Endothelial cell of umbilical vein (primary cell): ENCODE data around the gene HSD17B7. TPM values are rescaled to one million over a fixed set of nuclear protein-coding genes. Genes with fewer than 3 reads are reported as not detected.
"Not testable (repeated sequence)": the region's sequence is repeated elsewhere in the genome, so short reads cannot be mapped to it uniquely, and the experiment has no call there.

Experiments used
- BruUV-seq: library from RNA; stranded (reverse); fragments of 400-500 nt; replicated peaks from 2 replicates; lab custom pipeline; 2021; lab: Mats Ljungman, UMichigan
- CTCF ChIA-PET: fragments of 300-600, 350-600 bp; sonication (Branson Sonifier 250); formaldehyde crosslinking; loops from one replicate; lab custom pipeline; 2021; ENCODE audit warnings: antibody characterized with exemption, inconsistent platforms; lab: Charles Lee
- POLR2A ChIA-PET: fragments of 300-600, 350-600 bp; sonication (Branson Sonifier 250); formaldehyde crosslinking; loops from one replicate; lab custom pipeline; 2021; ENCODE audit warnings: antibody characterized with exemption, inconsistent platforms; lab: Charles Lee
- DNase-seq: peaks from one replicate; pipeline ENCODE4 v3.0.0-alpha.2; 2011; ENCODE audit warnings: low read depth, low spot score
- FAIRE-seq: peaks from 2 replicates; lab custom pipeline; 2011; peaks lifted over from hg19 to GRCh38; lab: Jason Lieb, UNC
- H2AFZ ChIP-seq: 2 replicates; pipeline ENCODE4 v1.6.0; 2012; ENCODE audit warnings: low read depth, low read length, control low read depth, inconsistent platforms
- H3K27ac ChIP-seq: 2 replicates; pipeline ENCODE4 v1.5.1; 2011; ENCODE audit warnings: low read depth, mild to moderate bottlenecking, control low read depth, low read length, moderate library complexity; ENCODE audit not compliant: insufficient read depth
- H3K27me3 ChIP-seq, 2 experiments: 2 replicates each; pipeline versions ENCODE4 v1.6.0 to v1.6.1; 2011; ENCODE audit warnings: low read length in 2 of 2, mixed read lengths in 1 of 2; ENCODE audit not compliant: control insufficient read depth in 2 of 2, insufficient read depth in 2 of 2
- H3K36me3 ChIP-seq, 2 experiments: 2 replicates in 1 of 2; 3 replicates in 1 of 2; pipeline ENCODE4 v1.5.1; 2011; ENCODE audit warnings: low read length in 2 of 2, mild to moderate bottlenecking in 1 of 2, moderate library complexity in 1 of 2; ENCODE audit not compliant: control insufficient read depth in 2 of 2, insufficient read depth in 2 of 2; ENCODE audit errors: extremely low read depth in 1 of 2
- H3K4me1 ChIP-seq: 3 replicates; pipeline ENCODE4 v1.5.1; 2011; ENCODE audit warnings: mild to moderate bottlenecking, low read length; ENCODE audit not compliant: control insufficient read depth, insufficient read depth; ENCODE audit errors: extremely low read depth
- H3K4me2 ChIP-seq: 2 replicates; pipeline ENCODE4 v1.6.1; 2011; ENCODE audit warnings: low read length, control low read depth, mixed read lengths; ENCODE audit not compliant: insufficient read depth
- H3K4me3 ChIP-seq, 3 experiments: fragments of 200-600 bp in 1 of 3; sonication (generic), shearing (Covaris generic) in 1 of 3; replicated peaks in 1 of 3; 2 replicates each; pipeline ENCODE4 v1.5.1; 2011 to 2016; ENCODE audit warnings: control low read depth in 3 of 3, low read length in 3 of 3, mild to moderate bottlenecking in 2 of 3, inconsistent platforms in 1 of 3, low read depth in 1 of 3, moderate library complexity in 1 of 3; ENCODE audit not compliant: insufficient read depth in 1 of 3
- H3K79me2 ChIP-seq: 2 replicates; pipeline ENCODE4 v1.6.0; 2012; ENCODE audit warnings: low read length, inconsistent platforms; ENCODE audit not compliant: control insufficient read depth, insufficient read depth
- H3K9ac ChIP-seq: replicated peaks from 2 replicates; pipeline ENCODE3; 2011; ENCODE audit warnings: low read length, control low read depth; ENCODE audit not compliant: insufficient read depth; ENCODE audit errors: extremely low read depth
- H3K9me1 ChIP-seq: replicated peaks from 3 replicates; pipeline ENCODE4 v1.6.0; 2011; ENCODE audit warnings: mild to moderate bottlenecking, low read length; ENCODE audit not compliant: control insufficient read depth, insufficient read depth; ENCODE audit errors: extremely low read depth
- H3K9me3 ChIP-seq: replicated peaks from 2 replicates; pipeline ENCODE4 v1.5.1; 2012; ENCODE audit warnings: low read length, inconsistent platforms; ENCODE audit not compliant: control insufficient read depth, insufficient read depth
- H4K20me1 ChIP-seq: replicated peaks from 2 replicates; pipeline ENCODE3; 2011; ENCODE audit warnings: mild to moderate bottlenecking, low read length; ENCODE audit not compliant: control insufficient read depth, insufficient read depth; ENCODE audit errors: extremely low read depth
- CTCF ChIP-seq, 2 donors: IDR thresholded peaks; 1 replicate in 1 of 2; 2 replicates in 1 of 2; pipeline ENCODE4 v1.5.1; 2011; ENCODE audit warnings: low read length in 2 of 2, mild to moderate bottlenecking in 2 of 2, moderate library complexity in 2 of 2, control low read depth in 1 of 2, inconsistent platforms in 1 of 2, low read depth in 1 of 2; ENCODE audit not compliant: insufficient read depth in 1 of 2; ENCODE audit errors: extremely low read depth in 1 of 2
- dilution Hi-C: fragments of 300-500 bp; cut with MboI; formaldehyde crosslinking; loops from one replicate; pipeline ENCODE4 v1.15.0; 2019; ENCODE audit warnings: low sequenced_read_pairs; ENCODE audit not compliant: extremely low pct_ligation_motif_present
- intact Hi-C: fragments of 100-400 bp; cut with micrococcal nuclease; formaldehyde crosslinking; loops from one replicate; pipeline ENCODE4 v1.10.0; 2022
- polyA plus RNA-seq, 4 experiments: library from polyadenylated mRNA; depleted of rRNA in 3 of 4; stranded (reverse) in 3 of 4; unstranded in 1 of 4; fragments of >200 nt; gene quantifications; 2 replicates each; pipeline versions ENCODE4 v1.2.1 to v1.2.3, GENCODE V29; 2011 to 2012; ENCODE audit warnings: missing spikeins in 1 of 4
- total RNA-seq: library from RNA; stranded (reverse); gene quantifications from 2 replicates; pipeline ENCODE4 v1.2.3, GENCODE V29; 2021

HSD17B7 gene
- total and polyA plus RNA-seq, 2 donors (not counting 3 experiments of a cell fraction or from before 2014, with no cell fraction given), result 17.7 to 26.6 TPM

GRCh38 chr1:162799995-162800830 lies 9.7 kb downstream of the HSD17B7 start:
- intact Hi-C loops, result loop anchor here (1.0 kb wide), 1 partner anchor 187 kb away; no protein-coding TSS in a partner anchor
- FAIRE-seq (peak; percentile 90), DNase-seq (peak; percentile 74)
- H3K4me1 ChIP-seq, H3K27ac ChIP-seq, H2AFZ ChIP-seq, H3K36me3 ChIP-seq, H3K9me1 ChIP-seq, BruUV-seq, H3K27me3 ChIP-seq, H3K4me3 ChIP-seq, H4K20me1 ChIP-seq, dilution Hi-C loops, POLR2A ChIA-PET, H3K4me2 ChIP-seq, H3K9ac ChIP-seq, H3K9me3 ChIP-seq, H3K79me2 ChIP-seq: not testable (repeated sequence)
- CTCF ChIA-PET, result interaction anchor here (0.7 to 2.4 kb wide), 45 partner anchors 18 to 781 kb away, joined by 3 to 136 read pairs (median 4); partner anchors contain the start of gene DDR2
- TF ChIP-seq CTCF (IDR thresholded peaks at IDR 0.05; ENCODE audit: extremely low read depth in 1 of 2, insufficient read depth in 1 of 2, low read depth in 1 of 2, low read length in 2 of 2), result peak; percentile 39 to 58

GRCh38 chr1:162807503-162807902 lies 17.0 kb downstream of the HSD17B7 start:
- H3K4me1 ChIP-seq, FAIRE-seq, H3K27ac ChIP-seq, H3K9me3 ChIP-seq, DNase-seq, H3K4me3 ChIP-seq, BruUV-seq, intact Hi-C loops, POLR2A ChIA-PET, H3K9ac ChIP-seq, H3K4me2 ChIP-seq, H3K27me3 ChIP-seq, H3K36me3 ChIP-seq, dilution Hi-C loops, CTCF ChIA-PET, H3K79me2 ChIP-seq, H2AFZ ChIP-seq, H3K9me1 ChIP-seq, H4K20me1 ChIP-seq: not testable (repeated sequence)

- H3K27ac ChIP-seq, POLR2A ChIA-PET, H3K79me2 ChIP-seq, H3K4me1 ChIP-seq, intact Hi-C loops, H3K27me3 ChIP-seq, DNase-seq, H2AFZ ChIP-seq, H4K20me1 ChIP-seq, H3K9me3 ChIP-seq, CTCF ChIA-PET, H3K4me2 ChIP-seq, FAIRE-seq, H3K9me1 ChIP-seq, dilution Hi-C loops, H3K36me3 ChIP-seq, H3K9ac ChIP-seq, H3K4me3 ChIP-seq: not testable (repeated sequence)
- BruUV-seq, result TSS peak; percentile 51
Observed at GRCh38 chr1:162812357-162812756, 21.9 kb downstream of the HSD17B7 start.
